GM19035 (cell line): ENCODE measurements around the gene PRPS1L1.

Experiments
- ATAC-seq: cut with Tn5 transposase; IDR thresholded peaks from one replicate; pipeline ENCODE4 v1.9.1; 2021; ENCODE audit not compliant: unreplicated experiment

Gene PRPS1L1

DNA sequence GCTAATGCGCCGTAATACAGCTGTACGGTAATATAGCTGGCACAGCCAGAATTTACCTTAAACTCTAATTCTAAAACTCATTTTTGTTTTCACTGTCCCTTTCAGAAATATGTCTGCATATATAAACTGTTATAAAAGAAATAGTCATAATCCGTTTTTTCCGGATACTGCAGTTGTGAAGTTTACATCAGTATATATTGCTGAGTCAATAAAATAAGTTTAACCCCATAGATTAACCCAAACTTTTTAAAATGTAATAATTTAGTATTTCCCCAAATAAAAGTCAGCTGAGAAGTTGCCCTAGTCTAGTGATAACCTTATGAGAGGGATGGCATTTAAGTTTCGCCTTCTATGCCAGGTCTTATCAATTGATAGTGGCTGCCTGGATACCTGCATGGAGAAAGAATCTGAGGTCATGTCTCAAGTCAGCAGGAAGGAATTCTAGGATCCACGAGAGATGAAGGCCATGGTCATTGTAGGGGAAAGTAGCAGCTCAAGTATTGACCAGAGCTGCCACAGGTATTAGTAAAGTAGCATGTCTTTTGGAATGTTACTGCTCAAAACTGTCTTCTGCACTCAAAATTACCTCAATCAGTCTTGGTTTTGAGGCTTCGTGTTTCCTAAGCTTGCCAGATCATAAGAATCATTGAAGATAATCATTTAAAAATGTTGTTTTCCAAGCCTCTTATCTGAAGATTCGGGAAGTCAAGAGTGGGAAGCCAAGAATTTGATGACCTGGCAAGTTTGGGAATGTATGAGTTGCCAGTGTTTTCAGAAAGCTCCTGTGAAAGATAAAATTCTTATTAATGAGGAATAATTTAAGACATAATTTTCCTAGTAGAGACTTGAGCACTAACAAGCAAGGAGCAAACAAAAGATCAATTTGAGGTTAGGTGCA lies 10.8 kb downstream of the PRPS1L1 start:
- ATAC-seq, result no peak

- ATAC-seq, result no peak
Measured at GRCh38 chr7:18013936-18014335, 13.7 kb downstream of the PRPS1L1 start.

GRCh38 chr7:18004372-18004771 lies 23.3 kb downstream of the PRPS1L1 start:
- ATAC-seq, result no peak

DNA sequence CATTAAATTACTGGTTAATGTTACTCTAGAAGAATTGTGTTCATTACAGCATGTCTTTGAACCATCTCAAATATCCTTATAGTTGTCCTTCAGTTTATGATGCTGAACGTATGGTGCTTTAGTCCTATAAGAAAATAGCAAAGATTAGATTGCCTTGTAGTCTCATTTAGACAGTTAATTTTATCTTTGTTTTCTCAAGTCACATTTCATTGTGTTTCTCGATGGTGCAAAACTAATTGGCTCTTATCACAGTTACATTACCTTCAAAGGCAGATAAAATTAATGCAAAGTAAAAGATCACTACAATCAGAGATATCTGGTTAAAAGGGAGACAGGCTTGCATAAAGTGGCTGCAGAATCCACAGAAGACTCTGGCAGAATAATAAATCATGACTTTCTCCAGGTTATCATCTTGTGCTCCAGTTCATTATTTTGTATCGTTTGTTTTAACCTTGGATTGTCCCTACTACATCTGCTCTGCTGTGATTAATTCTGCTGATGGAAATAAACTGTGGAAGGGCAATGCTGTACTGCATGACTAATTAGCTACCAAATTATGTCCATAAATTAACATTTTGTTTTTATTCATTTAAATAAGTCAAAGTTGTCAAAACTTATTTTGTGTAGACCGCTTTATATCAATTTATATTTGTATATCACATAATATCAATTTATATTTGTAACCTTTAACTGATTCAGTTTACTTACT lies 24.2 kb downstream of the PRPS1L1 start:
- ATAC-seq, result no peak

DNA sequence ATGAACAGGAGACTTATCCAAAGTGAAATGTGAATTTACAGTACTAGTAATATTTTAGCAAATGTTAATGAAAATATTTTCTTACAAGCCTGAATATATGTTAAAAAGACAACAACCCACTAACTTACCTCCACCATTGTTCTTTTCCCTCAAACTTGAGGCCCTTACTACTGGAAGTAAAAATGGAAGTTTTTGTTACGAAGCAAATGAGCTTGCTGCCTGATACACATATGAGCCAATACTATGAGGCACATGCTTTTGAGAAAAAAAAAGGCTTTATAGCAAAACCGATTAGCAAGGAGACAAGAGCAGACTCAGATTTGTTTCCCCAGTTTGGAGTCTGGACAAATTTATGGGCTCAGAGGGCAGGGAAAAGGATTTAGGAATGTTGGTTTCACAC lies 29.0 kb downstream of the PRPS1L1 start:
- no peak for ATAC-seq

- ATAC-seq, result no peak
Measured at GRCh38 chr7:17996442-17997223, 31.0 kb downstream of the PRPS1L1 start.

- no peak for ATAC-seq
Measured at GRCh38 chr7:17996040-17996439, 31.6 kb downstream of the PRPS1L1 start.

DNA sequence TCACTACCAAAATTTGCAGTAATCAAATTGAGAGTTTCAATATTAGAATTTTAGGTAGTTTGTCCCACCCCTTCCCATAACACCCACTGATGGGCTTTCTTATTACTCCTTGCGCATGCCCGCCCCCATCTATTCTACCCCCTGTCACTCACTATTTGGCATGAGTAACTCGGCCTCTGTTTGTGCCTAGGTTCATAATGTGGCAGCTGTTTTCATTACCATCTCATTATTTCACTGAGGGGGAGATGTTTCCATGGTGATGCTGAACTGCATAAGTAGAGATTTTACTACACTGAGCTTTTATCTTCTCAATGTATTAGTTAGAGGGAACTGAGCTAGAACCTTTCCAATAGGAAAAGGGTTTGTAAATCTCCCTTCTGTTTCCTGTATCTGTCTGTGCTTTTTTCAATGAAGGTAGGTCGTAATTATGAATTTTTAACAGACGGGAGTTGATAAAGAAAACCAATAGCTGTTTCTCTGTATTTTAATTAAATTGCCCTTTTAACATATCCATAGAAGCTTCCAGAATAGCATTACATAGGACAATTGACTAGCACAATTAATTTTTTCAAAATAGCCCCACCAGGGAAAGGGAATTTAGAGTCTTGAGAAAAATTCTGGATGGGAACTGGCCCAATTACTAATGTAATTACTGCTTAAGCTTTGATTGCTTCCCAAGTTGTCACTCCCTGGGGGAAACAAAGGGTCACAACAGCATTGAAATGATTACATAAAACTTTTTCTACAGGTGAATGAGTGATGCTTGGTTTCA lies 33.4 kb downstream of the PRPS1L1 start:
- no peak for ATAC-seq

GRCh38 chr7:17991866-17992648 lies 35.6 kb downstream of the PRPS1L1 start:
- no peak for ATAC-seq

- no peak for ATAC-seq
Measured at GRCh38 chr7:17990761-17991160, 36.9 kb downstream of the PRPS1L1 start.

GRCh38 chr7:17989546-17989945 lies 38.1 kb downstream of the PRPS1L1 start:
- ATAC-seq, result no peak

DNA sequence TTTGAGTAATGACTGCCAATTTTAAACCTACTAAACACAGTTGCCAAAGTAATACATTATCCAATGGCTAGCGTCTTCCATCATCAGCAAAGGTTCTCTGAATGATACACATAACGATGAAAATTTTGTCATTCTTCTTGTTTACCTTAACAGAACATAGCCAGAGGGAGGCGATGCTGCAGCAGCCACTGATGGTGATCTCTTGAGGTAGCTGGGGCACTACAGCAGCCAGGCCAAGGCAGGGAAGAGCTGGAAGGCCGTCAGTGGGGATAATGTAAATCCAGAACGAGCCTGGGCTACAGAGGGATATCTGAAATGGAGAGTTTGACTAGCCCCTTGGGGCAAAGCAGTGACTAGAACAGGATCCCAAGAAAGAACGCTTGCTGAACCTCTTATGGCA lies 38.8 kb downstream of the PRPS1L1 start:
- ATAC-seq, result no peak

DNA sequence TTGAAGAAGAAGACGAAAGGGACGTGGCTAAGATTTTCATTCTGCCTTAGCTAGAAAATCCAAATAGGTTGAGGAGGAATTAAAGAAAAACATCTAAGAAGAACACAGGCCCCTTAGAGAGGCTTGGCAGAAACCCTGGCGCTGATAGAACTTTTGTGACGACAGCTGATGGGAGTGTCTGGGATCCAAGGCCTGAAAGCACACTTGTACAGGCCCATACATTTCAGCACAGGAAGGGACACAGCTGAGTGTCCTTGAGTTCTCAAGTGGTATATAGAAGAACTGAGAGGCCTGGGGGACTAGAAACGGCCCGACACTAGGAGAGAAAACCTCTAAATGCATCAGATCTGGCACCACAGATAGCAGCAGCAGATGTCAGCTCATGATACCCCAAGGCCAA lies 39.5 kb downstream of the PRPS1L1 start:
- ATAC-seq, result no peak

GRCh38 chr7:17986851-17987250 lies 40.8 kb downstream of the PRPS1L1 start:
- ATAC-seq, result no peak

GRCh38 chr7:17985473-17986239 lies 42.0 kb downstream of the PRPS1L1 start:
- ATAC-seq, result no peak

- no peak for ATAC-seq
Measured at GRCh38 chr7:17984288-17984687, 43.4 kb downstream of the PRPS1L1 start.

DNA sequence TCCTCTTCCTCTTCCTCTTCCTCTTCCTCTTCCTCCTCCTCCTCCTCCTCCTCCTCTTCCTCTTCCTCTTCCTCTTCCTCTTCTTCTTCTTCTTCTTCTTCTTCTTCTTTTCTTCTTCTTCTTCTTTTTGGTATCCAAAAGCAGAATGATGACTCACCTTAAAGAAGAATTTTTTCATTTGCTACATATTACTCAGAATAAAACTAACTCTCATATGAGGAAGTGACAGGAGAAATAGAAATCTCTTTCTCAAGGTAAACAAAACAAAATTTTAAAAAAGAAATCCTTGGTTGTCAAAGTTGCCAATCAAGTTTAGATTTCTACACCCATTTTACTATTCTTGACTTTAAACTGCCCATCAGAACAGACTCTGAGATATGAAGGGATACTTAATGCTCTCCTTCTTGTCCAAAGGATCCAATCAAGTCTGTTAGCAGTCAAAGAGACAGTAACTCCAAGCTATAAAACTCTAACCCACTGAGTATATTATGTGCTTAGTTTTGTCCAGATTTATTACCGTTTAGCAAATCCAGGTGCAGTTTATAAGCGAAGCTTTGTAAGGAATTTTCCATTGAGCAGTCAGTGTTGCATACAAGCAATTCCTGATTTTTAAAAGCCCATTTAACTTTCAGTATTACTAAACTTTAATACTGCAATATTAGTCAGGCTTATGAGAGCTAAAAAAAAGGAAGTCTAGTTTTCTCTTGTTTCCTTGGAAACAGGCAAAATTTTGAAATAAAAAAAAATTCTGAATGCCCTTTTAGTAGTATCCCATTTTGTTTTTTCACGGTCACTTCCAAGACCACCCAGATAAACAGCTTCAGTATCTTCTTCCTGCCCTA lies 44.2 kb downstream of the PRPS1L1 start:
- no peak for ATAC-seq

DNA sequence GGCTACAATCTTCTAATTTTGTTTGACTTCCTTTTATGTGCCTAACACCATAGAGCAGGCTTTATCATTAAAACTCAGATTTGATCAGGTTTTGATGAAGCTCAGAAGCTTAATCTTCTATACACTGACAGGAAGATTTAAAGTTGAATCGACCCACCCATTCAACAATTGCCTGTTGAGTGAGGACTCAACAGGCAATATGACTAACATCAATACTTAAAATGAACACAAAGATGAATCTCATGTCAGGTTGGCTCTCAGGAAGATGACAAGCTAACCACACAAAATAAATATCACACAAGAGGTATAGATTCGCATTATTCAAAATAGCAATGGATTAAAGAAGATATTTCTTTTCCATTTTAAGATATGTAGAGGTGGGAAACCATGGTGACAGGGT lies 50.7 kb downstream of the PRPS1L1 start:
- no peak for ATAC-seq
